ENCODE results near the gene OLFML1. TPM values are rescaled to one million over a fixed set of nuclear protein-coding genes. Genes with fewer than 3 reads are reported as not detected.

Gene OLFML1
- polyA plus RNA-seq, 5 donors, result 42.6 to 65.5 (median 51.5) TPM

DNA sequence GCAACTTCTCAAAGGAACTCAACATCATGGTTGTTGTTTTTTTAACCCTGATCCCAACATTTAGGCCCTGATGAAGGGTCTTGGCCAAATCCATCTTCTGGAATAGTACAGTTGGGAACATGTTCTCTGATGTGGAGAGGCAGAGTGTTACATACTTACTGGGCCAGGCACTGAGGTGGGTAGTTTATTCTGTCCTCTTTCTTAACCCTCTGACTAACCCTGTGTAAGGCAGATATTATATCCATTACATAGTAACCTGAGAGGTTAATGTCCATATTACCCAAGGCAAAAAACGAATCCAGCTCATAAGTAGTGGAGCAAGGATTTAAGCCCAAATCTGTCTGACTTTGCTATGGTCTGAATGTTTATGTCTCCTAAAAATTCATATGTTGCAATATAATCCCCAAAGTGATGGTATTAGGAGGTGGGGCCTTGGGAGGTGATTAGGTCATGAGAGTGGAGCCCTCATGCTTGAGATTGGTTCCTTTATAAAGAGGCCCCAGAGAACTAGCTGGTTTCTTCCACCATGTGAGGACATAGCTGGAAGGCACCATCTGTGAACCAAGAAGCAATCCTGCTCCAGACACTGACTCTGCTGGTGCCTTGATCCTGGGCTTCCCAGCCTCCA lies 44.8 kb downstream of the OLFML1 start:
- no peak for DNase-seq

DNA sequence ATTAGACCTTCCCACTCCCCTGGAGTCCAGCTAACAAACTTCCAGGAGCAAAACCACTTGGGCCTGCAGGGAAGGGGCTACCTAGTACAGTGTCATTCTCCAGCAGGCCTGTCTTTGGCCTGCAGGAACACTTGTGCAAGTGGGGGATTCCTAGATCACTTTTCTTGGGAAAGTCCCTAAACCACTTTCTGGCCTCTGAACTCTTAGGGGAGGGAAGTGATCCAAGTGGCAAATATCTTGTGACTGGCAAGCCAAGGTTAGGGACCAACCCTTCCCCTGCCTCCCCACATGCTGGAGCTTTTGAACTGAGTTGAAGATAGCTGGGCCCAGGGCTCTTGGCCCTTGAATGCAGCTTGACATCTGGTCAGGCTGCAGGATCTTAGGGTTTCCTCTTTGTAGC lies 45.7 kb downstream of the OLFML1 start:
- no peak for DNase-seq

DNA sequence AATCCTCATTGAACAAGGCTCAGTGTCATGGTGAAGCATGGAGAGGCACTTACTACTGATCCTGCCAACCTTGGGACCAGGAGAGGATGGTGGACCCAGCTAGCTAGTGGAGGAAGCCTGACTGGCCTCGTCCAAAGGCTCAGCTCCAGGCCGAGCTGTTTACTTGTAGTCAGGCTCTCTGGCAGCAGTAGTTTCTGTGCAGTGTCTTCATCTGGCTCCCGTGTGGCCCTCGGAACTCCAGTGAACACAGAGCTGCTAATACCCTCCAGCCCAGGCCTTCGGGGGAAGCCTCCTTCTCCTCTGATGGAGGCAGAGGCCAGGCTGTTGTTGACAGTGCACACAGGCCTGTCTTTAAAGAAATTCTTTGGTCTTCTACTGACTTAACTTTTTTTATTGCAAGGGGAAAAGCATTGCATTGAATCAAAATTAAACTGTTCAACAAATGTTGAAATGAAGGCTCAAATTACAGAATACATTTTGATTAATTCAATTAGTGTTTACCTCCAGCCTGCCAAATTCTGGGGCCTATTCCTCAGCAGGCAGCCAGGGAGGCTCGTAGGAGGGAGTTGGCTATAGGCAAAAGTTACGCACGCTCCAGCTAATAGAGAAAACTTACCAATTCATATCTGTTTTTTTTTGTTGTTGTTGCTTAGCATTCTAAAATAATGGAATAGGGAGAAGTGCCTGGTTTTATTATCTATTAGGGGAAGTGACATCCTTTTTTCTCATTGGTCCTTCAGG lies 47.3 kb downstream of the OLFML1 start:
- no peak for DNase-seq

DNA sequence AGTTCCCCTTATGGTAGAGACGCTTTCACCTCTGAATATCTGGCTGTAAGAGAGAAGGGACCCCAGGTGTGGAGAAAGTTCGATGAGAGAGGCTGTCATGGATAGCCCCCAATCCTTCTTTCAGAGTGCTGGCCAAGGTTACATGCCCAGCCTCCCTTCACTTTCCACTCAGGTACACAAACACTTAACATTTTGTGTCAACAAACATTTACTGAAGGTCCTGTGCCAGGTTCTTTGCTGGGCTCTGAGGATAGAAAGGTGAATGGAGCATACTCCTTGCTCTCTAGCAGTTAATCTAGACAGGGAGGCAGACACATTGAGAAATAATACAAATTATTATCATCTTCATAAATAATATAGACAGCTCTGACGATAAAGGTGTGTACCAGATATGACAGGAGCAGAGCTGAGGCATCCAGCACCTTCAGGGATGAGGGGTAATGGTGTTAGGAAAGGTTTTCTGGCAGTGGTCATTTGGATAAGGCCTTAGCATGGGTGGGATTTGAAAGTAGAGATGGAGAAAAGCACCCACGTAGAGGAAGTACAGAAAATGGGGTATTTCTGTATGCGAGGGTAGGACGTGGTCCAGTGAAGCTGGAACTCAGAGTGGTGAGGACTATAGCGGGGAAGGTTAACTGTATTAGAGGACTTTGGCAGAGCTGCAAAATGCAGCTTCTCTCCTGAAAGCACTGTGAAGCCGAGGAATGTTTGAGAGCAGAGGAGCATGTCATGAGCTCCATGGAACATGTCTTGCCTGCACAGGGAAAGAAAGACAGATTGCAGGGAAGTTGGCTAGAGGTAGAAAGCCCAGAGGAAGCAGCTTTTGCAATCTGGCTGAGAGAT lies 48.1 kb downstream of the OLFML1 start:
- DNase-seq, result no peak

DNA sequence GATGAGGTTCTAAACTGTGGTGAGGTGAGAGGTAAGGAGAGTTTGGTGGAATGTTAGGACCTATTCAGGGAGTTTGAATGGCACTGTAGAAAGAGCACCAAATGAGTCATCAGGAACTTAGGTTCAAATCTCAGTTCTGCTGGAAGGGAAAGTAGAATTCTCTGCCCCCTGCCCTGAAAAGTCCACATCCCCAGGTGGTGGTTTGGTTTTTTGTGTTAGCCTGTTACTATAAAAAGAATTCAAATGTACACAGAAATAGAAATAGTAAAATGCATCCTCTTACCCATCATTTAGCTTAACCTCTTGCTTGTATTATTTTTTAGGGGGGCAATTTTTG lies 48.7 kb downstream of the OLFML1 start:
- DNase-seq, result no peak

DNA sequence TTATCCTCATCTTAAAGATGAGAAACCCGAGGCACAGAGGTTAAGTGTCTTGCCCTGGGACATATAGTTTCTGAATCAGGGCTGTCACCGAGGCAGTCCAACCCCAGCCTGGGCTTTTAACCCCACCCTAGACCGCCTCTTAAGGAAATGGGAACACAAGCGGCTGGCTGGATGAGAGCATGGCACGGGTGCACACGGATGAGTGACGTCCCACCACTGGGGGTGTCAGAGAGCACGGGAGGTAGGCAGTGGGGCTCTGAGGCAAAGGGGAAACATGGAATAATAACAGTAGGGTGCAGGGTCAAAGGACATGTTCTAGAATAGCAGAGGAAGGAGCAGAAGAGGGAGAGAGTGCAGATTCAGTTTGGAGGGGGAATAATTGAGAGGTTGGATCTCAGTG lies 50.8 kb downstream of the OLFML1 start:
- DNase-seq, result no peak

DNA sequence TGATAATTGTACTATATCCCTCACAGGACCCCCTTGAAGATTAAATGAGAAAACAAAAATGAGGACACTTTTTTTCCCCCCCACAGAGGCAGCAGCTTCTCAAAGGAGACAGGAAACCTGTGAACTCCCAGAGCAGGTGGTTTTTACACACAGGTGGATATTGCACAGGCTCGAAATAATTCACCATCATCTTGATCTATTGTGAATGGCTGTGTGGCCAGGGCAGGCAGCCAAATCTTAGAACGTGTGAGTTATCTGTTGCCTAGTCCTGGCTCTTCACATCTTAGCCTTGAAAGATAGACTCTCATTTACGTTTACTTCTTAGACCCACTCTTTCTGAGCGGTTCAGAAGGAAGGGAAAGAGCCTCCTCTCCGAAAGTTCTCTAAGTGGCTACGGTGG lies 52.0 kb downstream of the OLFML1 start:
- no peak for DNase-seq

DNA sequence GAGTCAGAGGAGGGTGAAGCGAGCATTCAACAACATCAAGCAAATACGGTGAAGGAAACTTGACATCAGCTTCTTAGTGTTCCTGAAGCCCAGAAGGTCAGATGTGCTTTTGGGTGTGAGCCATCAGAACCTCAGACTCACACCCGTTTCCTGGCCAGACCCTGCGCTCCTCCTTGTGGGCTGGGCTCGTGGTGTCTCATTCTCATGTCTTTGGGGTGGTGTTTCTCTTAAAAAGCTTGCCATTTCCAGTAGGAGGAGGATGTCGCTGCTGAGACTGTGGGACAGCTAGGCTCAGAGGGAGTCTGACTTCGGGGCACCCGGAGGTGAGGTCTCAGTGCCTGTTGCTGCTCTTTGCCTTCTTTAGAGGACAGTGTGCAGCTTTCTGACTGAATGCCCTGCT lies 52.7 kb downstream of the OLFML1 start:
- DNase-seq, result no peak

DNA sequence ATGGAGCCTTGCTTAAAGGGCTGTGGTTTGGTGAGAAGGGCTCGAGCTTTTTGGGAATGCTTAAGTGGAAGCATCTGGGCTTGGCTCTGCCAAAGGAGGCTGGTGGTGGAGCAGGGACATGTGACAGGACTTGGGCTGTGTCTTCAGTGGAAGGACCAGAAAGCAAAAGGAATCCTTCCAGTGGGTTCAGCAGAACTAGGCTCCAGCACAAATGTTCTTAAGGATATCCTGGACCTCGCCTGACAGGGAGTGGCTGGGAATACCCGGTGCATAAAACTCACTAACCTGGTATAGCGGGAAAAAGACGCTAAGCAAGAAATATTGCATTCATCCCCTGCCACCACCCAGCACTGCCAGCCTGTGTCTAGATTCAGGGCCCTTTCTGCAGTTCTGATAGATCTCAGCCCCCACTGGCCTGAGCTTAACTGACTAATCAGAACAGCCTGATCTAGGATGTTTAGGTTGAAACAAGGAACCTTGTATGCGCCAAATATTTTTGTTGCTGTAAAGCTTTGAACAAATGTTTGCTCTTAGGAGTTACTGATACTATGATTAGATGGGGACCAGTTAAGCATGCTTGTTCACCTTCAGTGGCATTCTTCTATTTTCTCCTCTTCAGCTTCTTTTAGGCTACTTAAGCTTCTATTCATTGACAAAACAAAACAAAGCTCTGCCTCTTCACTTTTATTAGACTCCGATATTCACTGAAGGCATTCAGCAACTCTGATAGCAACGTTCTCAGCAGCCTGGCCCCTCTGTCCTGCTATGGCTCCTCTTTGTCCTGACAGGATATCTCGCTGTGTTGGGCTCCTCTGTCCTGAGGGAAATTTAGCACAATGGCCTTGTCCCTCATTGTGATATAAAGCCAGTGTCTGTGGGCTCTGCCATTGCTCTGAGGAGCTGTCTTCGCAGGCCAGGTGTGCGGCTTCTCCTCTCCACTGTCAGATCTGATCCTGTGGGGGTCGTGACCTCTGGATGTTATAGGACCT lies 53.5 kb downstream of the OLFML1 start:
- DNase-seq, result no peak

DNA sequence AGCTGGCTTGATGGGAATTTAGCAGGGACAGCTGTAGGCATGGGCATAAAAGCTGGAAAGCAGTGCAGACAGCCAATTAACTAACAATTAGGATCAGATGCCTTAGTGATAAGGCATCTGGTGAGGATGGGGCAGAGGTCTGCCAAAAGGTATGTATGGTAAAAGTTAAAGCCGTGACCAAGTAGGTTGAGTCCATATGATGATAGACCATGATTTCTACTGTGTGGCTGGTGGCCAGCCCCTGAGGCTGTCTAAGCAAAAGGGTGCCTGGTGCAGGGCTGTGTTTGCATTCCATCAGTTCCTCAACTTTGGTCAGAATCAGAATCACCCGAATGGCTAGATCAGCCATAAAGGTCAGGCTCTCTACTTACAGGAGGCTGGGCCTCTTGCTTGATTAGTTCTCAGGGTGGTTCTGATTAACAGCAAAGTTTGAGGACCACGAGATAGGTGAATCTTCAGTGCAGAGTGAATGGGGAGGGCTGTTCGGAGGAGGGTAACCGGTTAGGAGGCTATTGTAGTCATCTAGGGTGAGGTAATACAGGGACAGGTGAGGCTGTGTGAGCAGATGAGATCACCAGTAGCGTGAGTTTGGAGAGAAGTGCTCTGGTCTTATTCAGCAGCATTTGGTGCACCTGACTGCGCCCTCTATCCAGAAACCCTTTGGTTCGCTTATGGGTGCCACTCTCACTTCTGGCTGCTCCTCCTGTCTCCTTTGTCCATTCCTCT lies 55.7 kb downstream of the OLFML1 start:
- DNase-seq, result no peak

DNA sequence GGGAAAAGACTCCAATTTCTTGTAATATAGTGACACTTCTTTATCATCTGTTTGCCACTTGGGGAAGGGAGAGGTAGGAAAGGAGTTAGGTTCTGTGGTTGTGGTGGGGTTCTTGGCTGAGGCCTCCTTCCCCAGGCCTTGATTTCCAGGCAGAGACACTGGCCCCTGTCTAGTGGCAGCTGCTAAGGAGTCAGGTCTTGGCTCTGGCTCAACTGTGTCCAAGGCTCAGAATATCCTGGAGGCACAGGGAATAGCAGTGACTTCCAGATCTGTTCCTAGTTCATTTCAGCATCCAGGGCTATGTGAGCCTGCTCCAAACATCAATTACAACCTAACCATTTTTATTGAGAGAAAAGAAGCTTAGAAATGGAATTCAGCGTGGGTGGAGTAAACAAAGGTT lies 58.0 kb downstream of the OLFML1 start:
- no peak for DNase-seq

DNA sequence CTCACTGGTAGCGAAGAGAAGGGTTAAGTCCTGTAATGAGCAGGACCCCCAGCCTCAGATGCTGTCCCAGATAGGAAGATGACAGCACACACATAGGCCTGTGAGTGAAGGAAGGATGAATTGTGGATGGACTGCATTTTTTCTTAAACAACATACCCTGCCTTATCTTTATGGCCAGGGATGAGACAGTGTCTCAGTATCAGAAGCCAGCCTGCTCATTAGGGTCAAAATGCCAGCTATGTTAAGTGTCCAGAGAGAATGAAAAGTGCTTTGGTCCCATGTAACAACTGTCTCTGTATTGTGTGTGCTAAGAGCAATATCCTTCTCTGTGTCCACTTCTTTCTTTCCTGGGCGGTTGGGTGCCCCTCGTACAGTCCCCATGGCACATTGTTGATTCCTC lies 58.7 kb downstream of the OLFML1 start:
- no peak for DNase-seq

DNA sequence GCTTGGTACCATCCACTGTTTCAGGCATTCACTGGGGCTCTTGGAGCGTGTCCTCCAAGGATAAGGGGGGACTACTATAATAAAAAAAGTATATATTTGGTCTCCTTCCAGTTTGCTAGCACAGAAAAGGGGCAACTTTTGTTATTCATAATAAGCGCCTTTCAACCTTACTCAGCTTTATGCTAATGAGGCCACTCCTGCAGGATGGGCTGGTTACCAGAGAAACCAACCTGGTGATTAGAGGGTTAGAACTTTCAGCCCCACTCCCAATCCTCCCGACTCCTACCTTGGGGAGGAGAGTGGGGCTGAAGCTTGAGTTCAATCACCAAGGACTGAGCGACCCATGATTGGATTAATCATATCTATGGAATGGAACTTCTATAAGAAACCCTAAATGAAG lies 60.3 kb downstream of the OLFML1 start:
- DNase-seq, result no peak

DNA sequence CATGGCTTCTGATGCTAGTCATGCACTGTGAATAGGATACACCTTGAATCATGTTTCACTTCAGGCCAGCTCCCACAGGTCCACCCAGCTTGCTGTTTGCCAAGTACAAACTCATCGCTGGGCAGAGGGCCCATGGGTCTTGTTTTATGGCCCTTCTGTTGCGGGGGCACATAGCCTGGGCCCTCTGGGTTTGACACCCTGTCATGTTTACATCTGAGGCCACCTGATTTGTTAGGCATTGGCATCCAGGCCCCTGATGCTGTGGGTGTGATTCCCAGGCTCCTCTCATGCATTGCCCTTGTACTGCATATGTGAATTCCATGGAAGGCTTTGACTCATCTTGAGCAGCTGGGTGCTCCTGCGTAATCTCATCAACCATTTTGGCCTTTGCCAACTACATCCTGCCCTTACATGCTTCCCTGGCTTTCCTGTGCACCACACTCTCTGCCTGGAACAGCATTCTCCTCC lies 61.1 kb downstream of the OLFML1 start:
- no peak for DNase-seq

DNA sequence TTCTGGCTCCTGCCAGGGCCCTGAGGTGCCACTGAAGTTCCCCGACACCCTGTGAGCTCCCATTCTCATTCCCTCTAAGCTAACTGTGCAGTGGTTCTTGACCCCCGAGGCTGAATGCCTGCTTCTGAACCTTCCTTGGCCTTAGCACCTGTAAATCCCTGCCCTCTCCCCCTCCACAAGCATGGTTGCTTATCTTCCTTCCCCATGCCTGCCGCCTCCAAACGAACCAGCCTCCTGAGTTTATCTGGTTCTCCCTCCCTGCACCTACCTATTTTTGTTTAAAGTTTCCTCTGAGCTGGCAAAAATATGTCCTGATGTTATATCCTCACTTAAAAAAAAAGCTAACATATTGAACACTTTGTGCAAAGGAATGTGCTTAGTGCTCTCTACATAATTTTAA lies 62.4 kb downstream of the OLFML1 start:
- no peak for DNase-seq

DNA sequence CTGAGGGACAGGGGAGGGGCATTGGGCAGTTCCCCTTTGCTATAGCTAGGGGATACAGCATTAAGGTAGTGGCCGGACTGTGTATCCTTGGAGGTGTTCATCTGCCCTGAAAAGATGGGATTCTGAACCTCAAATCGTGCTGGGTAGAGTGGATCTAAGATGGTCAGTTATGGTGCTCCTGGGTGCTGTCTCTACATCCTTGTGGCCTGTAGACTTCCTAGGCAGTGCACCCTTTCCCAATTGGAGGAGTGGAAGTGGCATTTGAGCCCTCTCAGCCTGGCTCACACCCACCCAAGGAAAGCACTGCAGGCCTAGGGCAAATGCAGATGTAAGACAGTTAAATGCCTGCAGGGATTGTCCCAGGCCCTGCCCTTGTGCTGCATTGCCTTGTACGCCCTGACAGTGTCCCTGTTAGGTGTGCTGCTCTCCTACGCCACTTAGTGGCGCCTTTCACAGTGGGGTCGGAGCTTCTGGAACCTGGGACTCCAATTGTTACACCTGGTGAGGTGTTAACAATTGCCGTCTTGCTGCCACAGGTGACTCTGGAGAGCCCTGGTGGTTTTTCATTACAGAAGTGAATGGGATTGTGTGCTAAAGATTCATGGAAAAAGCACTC lies 63.5 kb downstream of the OLFML1 start:
- no peak for DNase-seq

DNA sequence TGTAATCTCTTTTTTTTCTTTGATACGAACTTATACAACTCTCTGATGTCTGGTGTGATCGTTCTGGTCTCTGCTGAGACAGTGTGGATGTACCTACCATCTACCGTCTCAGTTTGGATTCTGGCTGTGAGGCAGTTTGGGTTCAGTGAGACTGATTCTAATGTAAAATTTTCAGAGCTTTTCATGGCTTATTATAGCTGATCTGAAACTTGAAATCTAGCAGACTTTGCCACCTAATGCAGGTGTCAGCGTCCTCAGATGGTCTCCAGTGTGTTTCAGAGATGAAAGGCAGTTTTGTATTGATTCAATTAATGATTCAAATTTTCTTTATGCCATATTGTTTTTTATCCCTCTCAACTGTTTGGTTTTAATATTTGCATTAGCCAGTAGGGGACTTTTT lies 64.4 kb downstream of the OLFML1 start:
- DNase-seq, result no peak

DNA sequence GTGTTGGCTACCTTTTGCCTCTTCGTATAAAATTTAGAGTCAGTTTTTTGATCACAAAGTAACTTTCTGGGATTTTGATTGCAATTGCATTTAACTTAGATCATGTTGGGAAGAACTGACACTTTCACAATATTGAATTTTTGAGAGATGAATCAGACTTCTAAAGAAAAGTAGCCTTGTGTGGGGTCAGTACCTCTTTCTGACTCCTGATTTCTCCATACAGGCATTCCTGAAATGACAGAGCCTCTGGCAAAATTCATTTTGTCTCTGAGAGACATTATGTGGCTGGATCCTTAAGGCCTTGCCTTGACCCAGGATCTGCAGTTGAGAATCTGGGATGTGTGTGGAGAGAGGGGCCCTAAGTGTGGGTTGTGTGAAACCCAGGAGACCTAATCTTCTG lies 66.3 kb downstream of the OLFML1 start:
- DNase-seq, result no peak

DNA sequence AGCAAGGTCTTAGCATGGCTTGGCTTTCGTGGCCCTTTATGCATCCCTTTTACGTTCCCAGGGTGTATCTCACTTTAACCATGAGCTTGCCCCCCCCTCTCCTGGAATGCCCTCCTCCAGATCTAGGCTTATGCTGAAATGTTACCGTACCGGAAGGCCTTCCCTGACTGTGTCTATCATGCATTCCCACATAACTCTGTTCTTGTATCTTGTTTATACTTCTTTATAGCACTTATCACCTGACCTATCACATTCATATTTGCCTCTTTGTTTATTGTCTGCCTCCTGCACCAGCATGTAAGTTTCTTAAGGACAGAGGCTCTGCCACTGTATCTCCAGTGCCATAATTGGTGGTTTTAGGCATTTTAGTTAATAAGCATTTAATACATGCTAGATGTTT lies 67.4 kb downstream of the OLFML1 start:
- no peak for DNase-seq

DNA sequence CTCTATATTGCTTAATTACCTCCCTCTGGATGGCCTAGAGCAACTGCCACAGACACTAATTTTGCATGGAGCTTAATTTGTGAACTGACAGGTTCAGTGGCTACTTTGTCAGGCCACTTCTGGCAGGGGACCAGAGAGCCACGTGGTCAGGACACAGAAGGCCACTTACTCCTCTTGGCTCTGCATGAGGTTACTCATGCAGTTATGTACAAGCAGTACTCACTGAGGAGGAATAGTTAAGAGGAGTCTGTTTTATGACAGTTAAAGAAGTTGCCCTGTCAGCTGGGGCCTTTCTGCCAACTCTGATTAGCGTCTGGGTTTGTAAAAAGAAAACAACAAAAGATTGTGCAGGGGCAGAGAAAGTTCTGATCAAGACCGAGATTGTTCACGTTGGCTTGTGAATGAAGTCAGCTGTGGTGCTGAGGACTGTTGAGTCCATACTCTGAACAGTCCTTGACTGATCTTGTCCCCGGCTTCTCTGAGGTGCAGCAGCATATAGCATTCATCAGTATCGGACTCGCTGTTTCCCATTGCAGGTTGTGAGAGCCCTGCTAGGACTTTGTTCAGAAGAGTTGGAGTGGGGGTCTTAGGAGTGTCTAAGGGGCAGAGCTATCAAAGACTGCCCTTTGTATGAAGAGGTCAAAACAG lies 69.9 kb downstream of the OLFML1 start:
- no peak for DNase-seq
